B cell (primary cell): Measurements from ENCODE around the gene RNASET2. TPM values are rescaled to one million over a fixed set of nuclear protein-coding genes. Genes with fewer than 3 reads are reported as not detected.

Experiments
- ATAC-seq: fragments of 200-7000 bp; cut with Tn5 transposase; one replicate; pipeline ENCODE4 v1.10.0; 2021; ENCODE audit warnings: low read depth, mild to moderate bottlenecking, moderate number of reproducible peaks, moderate library complexity
- CTCF ChIA-PET: fragments of 350-600 bp; sonication (Branson Sonifier 250); formaldehyde crosslinking; loops from one replicate; lab custom pipeline; 2021; ENCODE audit warnings: antibody characterized with exemption, inconsistent platforms; lab: Charles Lee
- POLR2A ChIA-PET: fragments of 350-600 bp; sonication (Branson Sonifier 250); formaldehyde crosslinking; loops from one replicate; lab custom pipeline; 2021; ENCODE audit warnings: antibody characterized with exemption; lab: Charles Lee
- DNase-seq: peaks from one replicate; pipeline ENCODE4 v3.0.0; 2013
- H2AFZ ChIP-seq: 2 replicates; pipeline ENCODE4 v1.6.1; 2012; ENCODE audit warnings: mild to moderate bottlenecking, low read depth, low read length; ENCODE audit not compliant: insufficient read depth, poor library complexity, severe bottlenecking
- H3K27ac ChIP-seq, 2 donors: 1 replicate in 1 of 2; 2 replicates in 1 of 2; pipeline ENCODE4 v1.5.1; 2012 to 2013; ENCODE audit warnings: low read length in 2 of 2, mild to moderate bottlenecking in 2 of 2, moderate library complexity in 1 of 2
- H3K27me3 ChIP-seq, 4 experiments: fragments of 200-600 bp in 1 of 4; sonication (generic) in 1 of 4; replicated peaks in 1 of 4; 1 replicate in 2 of 4; 2 replicates in 2 of 4; pipeline versions ENCODE4 v1.6.1 to v1.7.0; 2013 to 2016; ENCODE audit warnings: low read length in 3 of 4, mild to moderate bottlenecking in 2 of 4, mixed read lengths in 1 of 4, moderate library complexity in 1 of 4; ENCODE audit not compliant: insufficient read depth in 4 of 4, control insufficient read depth in 3 of 4; ENCODE audit errors: control extremely low read depth in 1 of 4
- H3K36me3 ChIP-seq, 2 experiments: replicated peaks in 1 of 2; 1 replicate in 1 of 2; 2 replicates in 1 of 2; pipeline versions ENCODE4 v1.6.1 to v1.7.1; 2013; ENCODE audit warnings: low read length in 1 of 2; ENCODE audit not compliant: insufficient read depth in 2 of 2, control insufficient read depth in 1 of 2; ENCODE audit errors: control extremely low read depth in 1 of 2, extremely low read depth in 1 of 2
- H3K4me1 ChIP-seq, 2 donors: fragments of 200-600 bp in 1 of 2; sonication (generic) in 1 of 2; 1 replicate in 1 of 2; 2 replicates in 1 of 2; pipeline versions ENCODE4 v1.5.1 to v1.6.1; 2013 to 2017; ENCODE audit warnings: low read length in 2 of 2; ENCODE audit not compliant: control insufficient read depth in 2 of 2, insufficient read depth in 2 of 2
- H3K4me2 ChIP-seq: replicated peaks from 2 replicates; pipeline ENCODE3; 2012; ENCODE audit warnings: mild to moderate bottlenecking, low read depth, low read length; ENCODE audit not compliant: poor library complexity, severe bottlenecking
- H3K4me3 ChIP-seq, 5 experiments: fragments of 200-600 bp in 1 of 5; sonication (generic) in 1 of 5; 1 replicate in 3 of 5; 2 replicates in 2 of 5; pipeline versions ENCODE4 v1.5.1 to v1.7.0; 2011 to 2016; ENCODE audit warnings: low read length in 4 of 5, mild to moderate bottlenecking in 4 of 5, low read depth in 2 of 5, control low read depth in 1 of 5, moderate library complexity in 1 of 5; ENCODE audit not compliant: insufficient read depth in 1 of 5; ENCODE audit errors: control extremely low read depth in 1 of 5, extremely low read depth in 1 of 5
- H3K79me2 ChIP-seq: fragments of 200-600 bp; sonication (generic); one replicate; pipeline ENCODE4 v1.6.0; 2016; ENCODE audit warnings: low read length; ENCODE audit not compliant: control insufficient read depth, insufficient read depth
- H3K9ac ChIP-seq: fragments of 200-600 bp; sonication (generic); 2 replicates; pipeline ENCODE4 v1.6.1; 2017; ENCODE audit warnings: mild to moderate bottlenecking, low read length, moderate library complexity
- H3K9me3 ChIP-seq, 3 donors: one replicate each; pipeline versions ENCODE4 v1.6.1 to v1.7.1; 2013; ENCODE audit warnings: low read length in 2 of 3; ENCODE audit not compliant: control insufficient read depth in 2 of 3, insufficient read depth in 1 of 3; ENCODE audit errors: control extremely low read depth in 1 of 3
- H4K20me1 ChIP-seq: 2 replicates; pipeline ENCODE4 v1.6.0; 2012; ENCODE audit warnings: mild to moderate bottlenecking, low read length; ENCODE audit not compliant: insufficient read depth, control insufficient read depth, poor library complexity, severe bottlenecking
- H3K27ac Mint-ChIP-seq: one replicate; pipeline ENCODE4 v1.8.0; 2021; ENCODE audit warnings: mixed read lengths
- H3K27me3 Mint-ChIP-seq: one replicate; pipeline ENCODE4 v1.8.0; 2021; ENCODE audit warnings: mixed read lengths
- H3K4me1 Mint-ChIP-seq: one replicate; pipeline ENCODE4 v1.8.0; 2021; ENCODE audit warnings: mixed read lengths
- H3K4me3 Mint-ChIP-seq: one replicate; pipeline ENCODE4 v1.8.0; 2021; ENCODE audit warnings: mixed read lengths
- H3K9me3 Mint-ChIP-seq: one replicate; pipeline ENCODE4 v1.8.0; 2022; ENCODE audit warnings: mixed read lengths; ENCODE audit not compliant: insufficient read depth
- CTCF ChIP-seq: fragments of 200-600 bp; IDR thresholded peaks from one replicate; pipeline ENCODE4 v1.8.0; 2022; ENCODE audit warnings: antibody characterized with exemption, mild to moderate bottlenecking
- EZH2 ChIP-seq: IDR thresholded peaks from 2 replicates; pipeline ENCODE4 v1.6.1; 2012; ENCODE audit warnings: borderline replicate concordance, low read depth, mild to moderate bottlenecking, moderate library complexity, low read length; ENCODE audit not compliant: insufficient read depth, poor library complexity, severe bottlenecking
- WGBS: methylation state at CpG from one replicate; pipeline ENCODE4 v1.1.5; 2013; ENCODE audit warnings: missing lambda C conversion rate; ENCODE audit not compliant: insufficient coverage; 5-methylcytosine and 5-hydroxymethylcytosine counted together
- intact Hi-C: fragments of 100-400 bp; cut with micrococcal nuclease; formaldehyde crosslinking; loops from one replicate; pipeline ENCODE4 v1.10.0; 2022
- polyA plus RNA-seq: library from polyadenylated mRNA; depleted of rRNA; stranded (reverse); fragments of >200 nt; gene quantifications from 2 replicates; pipeline ENCODE4 v1.2.3, GENCODE V29; 2012
- total RNA-seq, 2 donors: library from RNA; stranded (reverse); fragments of 120-200 nt in 1 of 2; gene quantifications; 1 replicate in 1 of 2; 2 replicates in 1 of 2; pipeline versions ENCODE4 v1.2.3 to v1.2.4, GENCODE V29; 2013 to 2022

RNASET2 gene
- total and polyA plus RNA-seq, 2 donors (not counting 1 experiment from before 2014, with no cell fraction given), result 293 to 330 TPM

DNA sequence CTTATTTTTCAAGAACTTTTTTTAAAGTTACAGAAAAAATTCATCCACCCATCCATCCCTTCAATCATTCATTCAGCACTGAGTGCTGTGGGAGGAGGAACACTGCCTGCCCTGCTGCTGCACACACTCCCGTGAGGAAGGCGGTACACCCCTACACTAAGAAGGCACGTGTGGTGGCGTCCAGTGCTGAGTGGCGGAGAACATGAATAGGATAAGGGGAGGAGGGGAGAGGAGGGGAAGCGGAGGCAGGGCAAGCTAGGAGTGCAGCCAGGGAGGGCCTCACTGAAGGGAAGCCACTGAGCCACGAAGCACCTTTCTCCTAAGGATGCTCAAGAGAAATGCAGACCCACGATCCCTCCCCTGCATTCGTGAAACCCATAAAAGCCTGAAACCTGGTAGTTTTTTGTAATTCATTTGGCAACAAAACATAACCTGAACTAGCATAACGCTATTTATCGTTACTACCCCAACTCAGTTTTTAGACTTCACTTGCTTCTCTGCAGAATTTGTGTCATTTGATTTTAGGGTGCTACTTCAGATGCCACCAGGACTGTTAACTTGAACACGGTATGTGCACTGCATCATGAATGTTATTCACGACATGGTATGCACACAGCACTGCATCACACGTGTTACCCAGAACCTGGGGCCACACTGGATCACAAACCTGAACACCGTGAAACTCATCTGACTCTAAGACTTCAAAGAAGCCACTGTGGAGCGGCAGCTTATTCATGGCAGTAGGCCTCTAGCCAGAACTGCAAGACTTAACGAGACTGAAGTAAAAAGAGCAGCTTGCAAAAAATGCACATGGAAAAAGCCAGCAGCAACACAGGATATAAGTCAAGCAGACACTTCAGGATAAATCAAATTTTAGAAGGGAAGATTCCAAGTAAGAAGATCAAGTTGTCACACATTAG is 3.5 kb downstream of the RNASET2 start:
- peak overlapping the region; percentile 85 for H3K27ac Mint-ChIP-seq
- WGBS, result 92% methylated on average over 11 of the region's 17 CpGs

More for the DNA sequence above, 3.5 kb downstream of the RNASET2 start:
- TF ChIP-seq EZH2, result no peak
- no peak for TF ChIP-seq CTCF
- Histone ChIP-seq H3K4me1 (peaks cover 68 to 79% of the 10 kb centered on the region in 2 donors), H3K9ac (no peak overlapping the region), H3K36me3 (peaks cover 0 to 48% of the 10 kb centered on the region in 2 experiments), H4K20me1 (peaks cover 61% of the 10 kb centered on the region), H2AFZ (no peak overlapping the region), H3K27me3 (no peaks in the 10 kb centered on the region), H3K4me2 (peak overlapping the region; percentile 88), H3K27ac (peak overlapping the region; percentile 82 to 94), H3K4me3 (no peak overlapping the region), H3K79me2 (peaks cover 69% of the 10 kb centered on the region), H3K9me3 (peaks cover 0 to 4% (median 0%) of the 10 kb centered on the region in 3 donors)
- peaks cover 69% of the 10 kb centered on the region for H3K4me1 Mint-ChIP-seq
- DNase-seq, result no peak
- H3K9me3 Mint-ChIP-seq, result no peaks in the 10 kb centered on the region
- ChIA-PET POLR2A (interaction anchor here (0.6 kb wide), 1 partner anchor 399 kb away, joined by 3 read pairs; no protein-coding TSS in a partner anchor), CTCF (interaction anchor here (0.8 to 9.7 kb wide), 12 partner anchors 21 to 189 kb away, joined by 3 to 117 read pairs (median 4); no protein-coding TSS in a partner anchor)
- peak overlapping the region; percentile 64 for H3K4me3 Mint-ChIP-seq
- no peaks in the 10 kb centered on the region for H3K27me3 Mint-ChIP-seq
- intact Hi-C loops, result no loop called here
- no peak for ATAC-seq
